HG02623 (cell line): ENCODE results near the gene RNF32.
"Not testable (repeated sequence)": the region's sequence is repeated elsewhere in the genome, so short reads cannot be mapped to it uniquely, and the experiment has no call there.

Source experiments
- ATAC-seq: cut with Tn5 transposase; IDR thresholded peaks from one replicate; pipeline ENCODE4 v1.9.1; 2021; ENCODE audit warnings: moderate library complexity; ENCODE audit not compliant: unreplicated experiment

RNF32 gene

GRCh38 chr7:156612930-156613329 is 27.6 kb upstream of the RNF32 start:
- ATAC-seq: peak; percentile 53

GRCh38 chr7:156614434-156615264 is 25.9 kb upstream of the RNF32 start:
- ATAC-seq: no peak

GRCh38 chr7:156616269-156617202 is 24.0 kb upstream of the RNF32 start:
- no peak for ATAC-seq

GRCh38 chr7:156617215-156617614 is 23.4 kb upstream of the RNF32 start:
- no peak for ATAC-seq

- no peak for ATAC-seq
Observed at GRCh38 chr7:156618078-156618779, 22.3 kb upstream of the RNF32 start.

- ATAC-seq: no peak
Observed at GRCh38 chr7:156618780-156619367, 21.7 kb upstream of the RNF32 start.

GRCh38 chr7:156619488-156620290 is 20.9 kb upstream of the RNF32 start:
- not testable (repeated sequence) for ATAC-seq

GRCh38 chr7:156620291-156620675 is 20.3 kb upstream of the RNF32 start:
- ATAC-seq: no peak

- no peak for ATAC-seq
Observed at GRCh38 chr7:156621652-156622051, 18.9 kb upstream of the RNF32 start.

GRCh38 chr7:156625580-156625979 is 15.0 kb upstream of the RNF32 start:
- no peak for ATAC-seq

- no peak for ATAC-seq
Observed at GRCh38 chr7:156626220-156626895, 14.2 kb upstream of the RNF32 start.

- ATAC-seq: no peak
Observed at GRCh38 chr7:156628562-156628961, 12.0 kb upstream of the RNF32 start.

- no peak for ATAC-seq
Observed at GRCh38 chr7:156629873-156630272, 10.7 kb upstream of the RNF32 start.

- ATAC-seq: no peak
Observed at GRCh38 chr7:156634117-156634516, 6.5 kb upstream of the RNF32 start.

- no peak for ATAC-seq
Observed at GRCh38 chr7:156635529-156636385, 4.8 kb upstream of the RNF32 start.

GRCh38 chr7:156637093-156637492 is 3.5 kb upstream of the RNF32 start:
- ATAC-seq: not testable (repeated sequence)

GRCh38 chr7:156638443-156639077 is 2.0 kb upstream of the RNF32 start:
- no peak for ATAC-seq
